HG03066 (cell line): ENCODE results near the gene GNAZ.

Experiments used
- ATAC-seq: cut with Tn5 transposase; IDR thresholded peaks from one replicate; pipeline ENCODE4 v1.9.1; 2021; ENCODE audit warnings: low read depth; ENCODE audit not compliant: unreplicated experiment

The GNAZ gene

GRCh38 chr22:23075525-23076216 lies 5.4 kb downstream of the GNAZ start:
- no peak for ATAC-seq

DNA sequence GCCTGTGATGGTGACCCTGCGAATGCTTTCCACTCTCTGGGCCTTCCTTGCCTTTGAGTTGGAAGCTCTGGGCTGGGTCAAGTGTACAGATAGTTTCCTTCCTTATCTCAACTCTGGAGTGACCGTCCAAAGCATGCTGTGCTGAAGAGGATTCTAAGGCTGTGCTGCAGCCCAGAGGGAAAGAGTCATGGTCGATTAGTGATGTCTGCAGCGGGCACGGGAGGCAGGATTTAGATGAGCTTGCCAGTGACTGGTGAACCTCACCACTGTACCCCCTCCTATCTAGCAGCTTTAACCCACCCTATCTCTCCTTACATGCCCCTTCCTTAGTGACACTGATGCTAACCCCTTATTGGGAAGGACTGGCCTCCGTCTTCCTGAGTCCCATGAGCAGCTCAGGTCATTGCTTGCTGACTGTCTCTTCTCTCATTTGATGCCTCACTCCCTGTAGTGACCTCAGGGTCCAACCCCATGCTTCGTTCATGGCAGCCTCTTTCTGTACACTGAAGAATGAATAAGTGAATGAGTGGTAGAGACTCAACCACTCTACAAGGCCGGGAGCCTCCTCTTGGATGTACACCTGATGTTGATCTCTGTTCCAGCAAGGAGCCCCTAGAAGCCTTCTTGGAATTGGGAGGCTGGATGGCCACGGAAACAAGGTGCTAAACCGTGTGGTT lies 6.7 kb downstream of the GNAZ start:
- no peak for ATAC-seq

- no peak for ATAC-seq
Measured at GRCh38 chr22:23077627-23078461, 7.5 kb downstream of the GNAZ start.

- ATAC-seq, result no peak
Measured at GRCh38 chr22:23078462-23078787, 8.1 kb downstream of the GNAZ start.

- ATAC-seq, result no peak
Measured at GRCh38 chr22:23079240-23079768, 9.0 kb downstream of the GNAZ start.

- ATAC-seq, result no peak
Measured at GRCh38 chr22:23079814-23080521, 9.6 kb downstream of the GNAZ start.

DNA sequence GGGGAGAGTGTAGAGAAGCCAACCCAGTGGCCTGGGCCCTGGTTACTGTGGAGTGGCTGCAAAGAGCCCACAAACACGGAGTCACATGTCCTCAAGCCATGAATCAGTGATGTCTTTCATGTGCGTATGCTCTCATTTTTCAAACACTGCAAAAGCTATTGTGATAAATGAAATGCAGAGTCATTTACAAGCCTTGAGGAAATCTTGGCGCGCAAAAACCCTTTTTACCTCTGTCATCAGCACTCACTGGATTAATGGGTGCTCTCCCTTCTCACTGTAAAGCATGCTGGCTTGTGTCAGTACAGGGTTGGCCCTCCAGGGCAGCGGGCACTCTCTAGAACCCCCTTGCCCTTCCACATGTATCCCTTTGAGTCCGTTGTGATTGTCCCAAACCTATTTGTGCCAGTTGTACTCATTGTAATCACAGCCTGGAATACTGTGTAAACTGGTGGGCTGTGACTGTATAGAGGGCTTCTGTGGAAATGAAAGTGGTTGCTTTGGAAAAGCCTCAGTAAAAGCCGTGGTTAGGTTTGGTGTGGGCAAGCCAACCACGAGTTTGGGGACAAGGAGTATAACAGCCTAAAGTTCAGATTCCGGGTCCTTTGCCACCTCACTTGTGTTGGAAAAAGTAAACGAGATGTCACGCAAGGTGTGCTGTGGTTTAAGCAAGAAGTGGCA lies 10.4 kb downstream of the GNAZ start:
- no peak for ATAC-seq

DNA sequence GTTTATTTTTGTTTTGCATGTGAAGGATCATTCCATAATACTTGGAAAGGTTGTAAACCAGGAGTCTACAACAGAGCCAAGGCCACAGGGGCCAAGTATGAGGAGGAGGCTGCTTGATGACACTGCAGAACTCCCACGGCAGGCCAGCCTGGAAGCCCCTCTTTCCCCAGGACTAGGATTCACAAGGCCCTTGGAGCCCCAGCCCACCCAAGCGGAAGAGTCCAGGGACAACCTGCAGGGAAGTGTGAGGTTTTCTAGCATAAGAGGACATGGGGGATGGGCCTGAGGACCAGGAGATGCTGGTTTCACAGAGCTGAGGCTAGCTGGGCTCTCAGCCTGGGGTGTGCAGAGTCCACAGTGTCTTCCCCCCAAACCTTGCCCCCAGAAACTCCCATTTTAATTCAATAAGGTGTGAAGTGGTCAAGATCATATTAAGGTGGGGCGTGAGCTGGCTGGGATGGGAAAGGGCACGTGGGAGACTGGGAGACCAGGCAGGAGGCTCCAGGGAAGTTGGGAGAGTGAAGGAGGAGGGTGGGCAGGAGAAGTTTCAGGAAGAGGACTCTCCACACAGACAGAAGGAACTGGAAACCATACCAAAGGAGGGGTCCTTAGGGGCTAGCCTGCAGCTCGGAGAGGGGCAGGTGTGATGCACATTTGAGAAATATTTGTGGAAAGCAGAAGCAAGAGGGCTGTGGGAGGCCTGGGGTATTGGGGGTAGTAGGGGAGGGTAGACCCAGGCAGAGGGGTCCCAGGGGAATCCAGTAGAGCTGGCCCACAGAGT lies 12.4 kb downstream of the GNAZ start:
- no peak for ATAC-seq

DNA sequence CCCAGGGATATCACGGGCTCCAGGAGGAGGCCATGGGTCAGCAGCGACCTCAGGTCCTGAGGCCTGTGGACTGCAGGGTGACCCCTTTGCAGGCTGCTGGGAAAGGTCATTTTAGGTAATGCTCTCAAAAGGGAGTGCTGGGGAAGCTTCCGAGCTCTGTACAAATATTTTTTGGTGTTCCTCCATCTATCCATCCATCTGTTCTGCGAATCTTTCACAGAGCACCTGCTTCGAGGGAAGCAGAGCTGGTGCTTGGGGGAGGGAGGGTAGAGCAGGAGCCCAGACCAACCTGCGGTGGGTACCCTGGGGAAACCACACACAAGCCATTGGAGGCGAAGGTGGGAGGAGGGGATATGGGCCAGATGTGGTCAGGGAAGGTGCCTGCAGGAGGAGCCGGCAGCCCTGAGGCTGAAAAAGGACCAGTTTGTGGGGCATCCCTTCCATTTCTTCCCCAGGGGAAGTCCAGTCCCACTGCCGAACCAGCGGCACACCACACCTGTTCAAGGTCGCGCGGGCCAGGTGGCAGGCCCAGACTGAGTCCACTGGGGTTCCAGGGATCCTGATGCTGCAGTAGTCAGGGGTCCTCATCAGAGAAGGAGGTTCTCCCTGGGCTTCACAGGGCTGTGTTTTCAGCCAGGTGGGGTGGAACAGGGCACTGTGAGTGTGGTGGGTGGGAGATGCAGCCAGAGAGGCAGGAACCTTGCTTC lies 13.1 kb downstream of the GNAZ start:
- ATAC-seq, result no peak

DNA sequence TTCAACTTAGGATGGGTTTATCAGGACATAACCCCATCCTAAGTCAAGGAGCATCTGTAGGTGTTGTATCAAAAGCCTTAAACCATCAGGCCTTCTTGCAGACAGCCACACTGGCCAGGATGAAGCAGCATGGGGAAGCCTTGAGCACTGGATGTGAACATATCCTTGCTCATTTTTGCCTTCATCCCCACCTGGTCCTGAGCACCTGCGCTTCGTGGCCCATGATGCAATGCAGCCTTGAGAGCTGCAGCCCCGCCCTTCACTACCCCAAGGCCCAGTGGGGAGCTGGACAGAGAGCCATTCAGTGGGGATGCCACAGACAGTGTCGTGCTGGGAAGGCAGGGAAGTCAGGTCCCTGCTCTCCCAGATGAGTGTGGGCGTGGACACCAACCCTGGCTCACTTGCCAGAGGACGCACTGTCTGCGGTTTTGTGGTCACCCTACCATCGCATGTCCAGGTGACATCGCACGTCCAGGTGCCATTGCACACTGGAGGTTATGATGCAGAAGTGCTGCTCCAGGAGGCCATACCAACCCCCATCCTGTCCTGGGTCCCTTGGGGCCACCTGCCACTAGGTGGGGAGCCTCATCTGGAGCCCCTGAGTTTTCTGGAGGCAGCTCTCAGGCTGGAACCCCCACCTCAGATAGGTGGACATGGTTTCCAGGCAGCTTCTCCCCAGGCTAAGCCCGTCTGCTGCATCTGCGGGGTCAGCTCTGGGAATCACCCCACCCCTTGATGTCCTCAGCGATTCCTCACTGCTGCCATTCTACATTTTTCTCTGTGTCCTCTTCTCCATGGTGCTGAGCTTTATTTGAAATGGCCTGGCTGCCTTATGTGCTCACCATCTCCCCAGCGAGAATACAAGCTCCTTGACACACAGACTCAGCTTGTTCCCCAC lies 14.4 kb downstream of the GNAZ start:
- no peak for ATAC-seq

GRCh38 chr22:23085351-23085671 lies 15.0 kb downstream of the GNAZ start:
- ATAC-seq, result no peak

DNA sequence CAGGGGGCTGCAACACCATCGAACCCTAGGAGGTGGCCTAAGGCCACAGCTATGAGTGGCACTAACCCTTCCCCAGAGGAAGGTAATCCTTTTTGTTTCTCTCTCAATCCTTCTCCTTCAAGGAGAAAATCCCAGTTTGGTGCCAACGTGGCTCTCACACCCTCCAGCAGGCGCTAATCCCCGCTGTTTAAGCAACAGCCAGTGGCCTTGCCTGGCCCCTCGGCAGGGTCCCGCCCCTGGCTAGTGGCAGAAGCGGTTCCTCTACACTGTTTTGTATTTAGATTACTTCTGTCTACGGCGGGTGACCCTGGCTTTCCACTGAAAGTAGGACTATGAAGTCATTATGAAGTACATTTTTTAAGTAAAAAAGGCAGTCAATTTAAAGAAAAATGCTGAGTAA lies 15.5 kb downstream of the GNAZ start:
- ATAC-seq, result no peak

DNA sequence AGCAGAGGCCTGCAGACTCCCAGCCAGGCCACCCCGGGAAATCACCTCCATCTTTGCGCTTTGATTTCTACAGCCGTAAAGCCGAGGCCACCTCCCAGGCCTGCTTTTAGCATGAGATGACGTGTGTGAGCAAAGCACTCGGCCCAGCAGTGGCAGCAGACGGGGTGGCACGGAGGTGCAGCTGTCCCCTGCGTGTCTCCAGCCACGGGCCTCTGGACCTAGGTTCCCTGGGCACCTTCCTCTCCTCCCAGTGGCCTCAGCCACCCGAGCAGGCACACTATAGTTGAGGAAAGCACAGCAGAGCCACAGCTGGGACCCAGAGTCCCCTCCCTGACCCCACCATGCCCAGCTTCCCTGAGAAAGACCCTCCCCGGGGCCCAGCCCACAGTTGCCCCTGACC lies 15.9 kb downstream of the GNAZ start:
- ATAC-seq, result no peak

DNA sequence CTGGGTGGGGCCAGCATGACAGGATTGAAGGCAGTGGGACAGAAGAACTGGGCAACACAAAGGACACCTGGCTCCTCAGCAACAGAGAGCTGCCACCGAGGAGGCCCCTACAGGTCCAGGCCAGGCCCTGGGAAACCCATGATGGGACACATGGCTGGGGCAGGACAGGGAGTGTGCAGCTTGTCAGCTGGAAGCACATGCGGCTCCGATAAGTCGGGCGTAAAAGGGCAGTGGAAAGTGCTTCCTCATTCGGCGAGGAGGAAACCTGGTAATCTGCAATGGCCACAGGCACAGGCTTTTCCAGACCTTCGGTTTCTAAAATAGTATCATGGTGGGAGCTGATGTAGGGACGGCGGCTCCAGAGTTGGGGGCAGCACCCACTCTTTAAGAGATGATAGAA lies 16.5 kb downstream of the GNAZ start:
- ATAC-seq, result no peak

GRCh38 chr22:23088199-23088604 lies 17.9 kb downstream of the GNAZ start:
- ATAC-seq, result no peak

DNA sequence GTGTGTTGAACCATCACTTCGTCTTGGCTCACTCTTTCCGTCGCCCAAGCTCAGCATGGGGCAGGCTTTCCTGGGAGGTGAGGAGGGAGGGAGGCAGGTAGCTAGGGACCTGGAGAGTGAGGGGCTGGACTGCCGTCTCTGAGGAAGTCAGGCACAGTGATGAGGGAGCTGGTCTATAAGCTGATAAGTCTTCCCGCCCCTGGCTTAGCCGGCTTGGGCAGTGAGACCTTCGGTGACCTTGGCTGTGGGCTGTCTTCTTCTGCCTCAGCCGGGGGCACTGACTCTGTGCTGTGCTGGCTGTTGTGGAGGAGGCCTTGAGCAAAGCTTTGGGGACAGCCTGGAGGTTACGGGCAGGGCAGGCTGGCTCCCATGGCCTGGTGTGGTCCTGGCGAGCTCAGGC lies 18.7 kb downstream of the GNAZ start:
- ATAC-seq, result no peak

- no peak for ATAC-seq
Measured at GRCh38 chr22:23089633-23090456, 19.5 kb downstream of the GNAZ start.
